Measurements from ENCODE around the gene TSPAN33. TPM values are rescaled to one million over a fixed set of nuclear protein-coding genes. Genes with fewer than 3 reads are reported as not detected.
"Not testable (repeated sequence)": the region's sequence is repeated elsewhere in the genome, so short reads cannot be mapped to it uniquely, and the experiment has no call there.

TSPAN33 gene
- total RNA-seq, 2 donors from 2014 or later, result 5.2 to 6.3 TPM

- DNase-seq (ENCODE audit: low spot score), result no peak
- intact Hi-C loops (cut with DNase I), result no loop called here
Measured at GRCh38 chr7:129199406-129199805, 54.9 kb downstream of the TSPAN33 start.

DNA sequence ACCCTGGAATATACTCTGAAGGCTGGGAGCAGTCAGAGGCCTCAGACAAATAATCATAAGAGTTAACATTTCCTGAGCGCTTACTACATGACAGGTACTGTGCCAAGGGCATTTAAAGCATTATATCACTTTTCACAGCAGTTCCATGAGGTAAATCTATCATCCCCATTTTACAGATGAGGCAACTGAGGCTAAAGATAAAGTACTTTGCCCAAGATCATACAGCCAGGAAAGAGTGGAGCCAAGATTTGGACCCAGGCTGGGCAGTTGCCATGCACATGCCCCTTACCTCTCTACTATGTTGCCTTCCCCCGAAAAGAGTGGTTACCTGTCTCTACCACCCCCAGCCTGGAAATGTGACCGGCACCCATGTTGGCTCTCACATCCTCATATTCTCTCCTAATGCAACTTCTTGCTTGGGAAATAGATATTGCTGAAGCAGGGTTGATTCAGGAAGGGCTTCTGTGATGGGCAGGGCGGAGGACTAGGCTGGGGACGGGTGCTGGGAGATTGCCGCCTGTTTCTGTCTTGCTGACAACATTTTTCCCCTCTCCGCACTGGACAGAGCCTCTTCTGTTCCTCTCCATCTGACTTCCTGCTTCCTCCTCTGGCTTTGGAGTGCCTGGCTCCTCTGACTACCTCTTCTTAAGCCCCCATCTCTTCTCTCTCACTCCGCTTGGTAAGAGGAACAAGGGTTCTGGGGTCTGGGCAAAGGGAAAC is 57.7 kb downstream of the TSPAN33 start:
- DNase-seq (ENCODE audit: low spot score), result no peak

DNA sequence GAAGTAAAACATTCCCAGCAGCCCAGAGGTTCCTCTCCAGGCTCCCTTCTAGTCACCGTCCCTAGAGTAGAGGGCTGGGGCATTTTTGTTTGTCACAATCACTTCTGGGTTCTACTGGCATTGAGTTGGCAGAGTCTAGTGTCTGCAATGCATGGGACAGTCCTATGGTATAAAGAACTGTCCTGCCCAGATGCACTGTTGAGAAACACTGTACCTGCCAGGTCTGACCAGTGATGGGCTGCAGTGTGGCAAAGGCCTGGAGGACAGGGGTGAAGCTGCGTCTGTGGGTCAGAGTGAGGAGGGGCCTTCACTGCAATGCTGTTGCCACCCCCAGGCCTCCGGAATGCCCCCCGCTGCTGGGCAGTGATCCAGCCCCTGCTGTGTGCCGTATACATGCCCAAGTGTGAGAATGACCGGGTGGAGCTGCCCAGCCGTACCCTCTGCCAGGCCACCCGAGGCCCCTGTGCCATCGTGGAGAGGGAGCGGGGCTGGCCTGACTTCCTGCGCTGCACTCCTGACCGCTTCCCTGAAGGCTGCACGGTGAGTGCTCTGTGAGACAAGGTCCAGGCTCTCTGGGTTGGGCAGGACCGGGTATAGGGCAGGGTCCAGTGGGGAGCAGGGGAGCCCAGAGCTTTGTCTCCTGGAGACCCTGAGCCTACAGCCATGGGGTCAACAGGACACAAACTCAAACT is 58.7 kb downstream of the TSPAN33 start:
- intact Hi-C loops (cut with DNase I), result no loop called here
- DNase-seq (ENCODE audit: low spot score), result no peak

More for the DNA sequence above, 57.7 kb downstream of the TSPAN33 start:
- intact Hi-C loops (cut with DNase I), result no loop called here

- intact Hi-C loops (cut with DNase I), result no loop called here
- no peak for DNase-seq (ENCODE audit: low spot score)
Measured at GRCh38 chr7:129205126-129205818, 60.8 kb downstream of the TSPAN33 start.

- DNase-seq (ENCODE audit: low spot score), result no peak
- intact Hi-C loops (cut with DNase I), result no loop called here
Measured at GRCh38 chr7:129205987-129206785, 61.7 kb downstream of the TSPAN33 start.

- no peak for DNase-seq (ENCODE audit: low spot score)
- intact Hi-C loops (cut with DNase I), result no loop called here
Measured at GRCh38 chr7:129208667-129209066, 64.2 kb downstream of the TSPAN33 start.

DNA sequence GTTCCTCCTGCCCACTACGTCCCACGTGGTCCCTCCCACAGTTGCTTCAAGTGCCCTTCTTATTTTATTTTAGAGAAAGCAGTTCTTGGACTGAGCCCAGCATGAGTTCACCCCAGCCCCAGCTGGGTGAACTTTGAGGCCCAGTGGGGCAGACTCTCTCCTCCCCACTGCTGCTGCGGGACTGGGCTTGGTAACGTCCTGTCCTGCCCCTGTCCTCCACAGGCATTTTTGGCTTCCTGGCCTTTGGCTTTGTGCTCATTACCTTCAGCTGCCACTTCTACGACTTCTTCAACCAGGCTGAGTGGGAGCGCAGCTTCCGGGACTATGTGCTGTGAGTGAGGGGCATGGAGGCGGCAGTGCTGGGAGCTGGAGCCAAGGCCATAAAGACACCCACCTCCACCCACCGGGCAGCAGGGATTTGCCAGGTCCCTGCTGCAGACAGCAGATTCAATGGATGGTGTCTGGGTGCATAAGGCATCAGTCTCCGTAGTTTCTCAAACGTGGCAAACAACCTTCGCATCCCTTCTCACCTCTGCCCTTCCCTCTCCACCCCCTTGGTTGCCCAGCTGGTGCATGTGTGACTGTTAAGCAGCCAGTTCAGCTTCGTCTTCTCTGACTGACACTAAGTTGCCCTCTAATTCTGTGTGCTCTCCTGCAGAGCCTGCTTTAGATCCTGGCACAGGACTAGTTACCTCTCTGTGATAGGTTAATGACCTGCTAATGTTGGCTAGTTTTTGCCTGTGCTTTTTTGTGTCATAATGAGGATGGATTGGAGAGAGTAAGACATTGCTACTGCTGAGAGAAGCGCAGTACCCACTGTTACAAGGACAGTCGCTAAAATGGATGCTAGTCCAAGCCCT is 64.8 kb downstream of the TSPAN33 start:
- intact Hi-C loops (cut with DNase I), result no loop called here
- DNase-seq (ENCODE audit: low spot score), result no peak

- intact Hi-C loops (cut with DNase I), result loop anchor here (2.0 to 10.0 kb wide), 4 partner anchors 48 to 264 kb away; no protein-coding TSS in a partner anchor
- DNase-seq (ENCODE audit: low spot score), result peak; percentile 94
Measured at GRCh38 chr7:129210256-129210988, 65.9 kb downstream of the TSPAN33 start.

DNA sequence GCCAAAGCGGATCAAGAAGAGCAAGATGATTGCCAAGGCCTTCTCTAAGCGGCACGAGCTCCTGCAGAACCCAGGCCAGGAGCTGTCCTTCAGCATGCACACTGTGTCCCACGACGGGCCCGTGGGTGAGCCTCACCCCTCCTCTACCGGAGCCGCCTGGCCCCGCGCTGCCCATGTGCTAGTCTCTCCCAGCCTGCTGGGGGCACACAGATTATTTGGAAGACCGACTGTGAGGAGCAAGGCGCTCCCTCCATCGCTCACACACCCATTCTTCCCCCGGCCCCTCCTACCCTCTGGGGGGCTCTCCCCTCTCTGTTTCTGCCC is 66.4 kb downstream of the TSPAN33 start:
- no peak for DNase-seq (ENCODE audit: low spot score)
- intact Hi-C loops (cut with DNase I), result loop anchor here (2.0 to 10.0 kb wide), 4 partner anchors 48 to 264 kb away; no protein-coding TSS in a partner anchor

DNA sequence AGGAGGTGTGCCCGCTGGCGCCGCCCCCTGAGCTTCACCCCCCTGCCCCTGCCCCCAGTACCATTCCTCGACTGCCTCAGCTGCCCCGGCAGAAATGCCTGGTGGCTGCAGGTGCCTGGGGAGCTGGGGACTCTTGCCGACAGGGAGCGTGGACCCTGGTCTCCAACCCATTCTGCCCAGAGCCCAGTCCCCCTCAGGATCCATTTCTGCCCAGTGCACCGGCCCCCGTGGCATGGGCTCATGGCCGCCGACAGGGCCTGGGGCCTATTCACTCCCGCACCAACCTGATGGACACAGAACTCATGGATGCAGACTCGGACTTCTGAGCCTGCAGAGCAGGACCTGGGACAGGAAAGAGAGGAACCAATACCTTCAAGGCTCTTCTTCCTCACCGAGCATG is 67.6 kb downstream of the TSPAN33 start:
- intact Hi-C loops (cut with DNase I), result loop anchor here (5.0 to 10.0 kb wide), 3 partner anchors 50 to 263 kb away; no protein-coding TSS in a partner anchor

GRCh38 chr7:129212596-129212995 is 68.1 kb downstream of the TSPAN33 start:
- intact Hi-C loops (cut with DNase I), result loop anchor here (5.0 to 10.0 kb wide), 3 partner anchors 50 to 262 kb away; no protein-coding TSS in a partner anchor

More for the DNA sequence above, 67.6 kb downstream of the TSPAN33 start:
- DNase-seq (ENCODE audit: low spot score), result no peak

GRCh38 chr7:129213828-129214227 is 69.3 kb downstream of the TSPAN33 start:
- intact Hi-C loops (cut with DNase I), result loop anchor here (5.0 to 10.0 kb wide), 3 partner anchors 52 to 261 kb away; no protein-coding TSS in a partner anchor
- no peak for DNase-seq (ENCODE audit: low spot score)

More at GRCh38 chr7:129212596-129212995, 68.1 kb downstream of the TSPAN33 start:
- no peak for DNase-seq (ENCODE audit: low spot score)

GRCh38 chr7:129215691-129216090 is 71.2 kb downstream of the TSPAN33 start:
- intact Hi-C loops (cut with DNase I), result loop anchor here (5.0 to 10.0 kb wide), 3 partner anchors 82 to 259 kb away; no protein-coding TSS in a partner anchor

GRCh38 chr7:129216101-129216715 is 71.7 kb downstream of the TSPAN33 start:
- DNase-seq (ENCODE audit: low spot score), result not testable (repeated sequence)
- intact Hi-C loops (cut with DNase I), result loop anchor here (5.0 to 10.0 kb wide), 3 partner anchors 81 to 259 kb away; no protein-coding TSS in a partner anchor

More at GRCh38 chr7:129215691-129216090, 71.2 kb downstream of the TSPAN33 start:
- DNase-seq (ENCODE audit: low spot score), result not testable (repeated sequence)

DNA sequence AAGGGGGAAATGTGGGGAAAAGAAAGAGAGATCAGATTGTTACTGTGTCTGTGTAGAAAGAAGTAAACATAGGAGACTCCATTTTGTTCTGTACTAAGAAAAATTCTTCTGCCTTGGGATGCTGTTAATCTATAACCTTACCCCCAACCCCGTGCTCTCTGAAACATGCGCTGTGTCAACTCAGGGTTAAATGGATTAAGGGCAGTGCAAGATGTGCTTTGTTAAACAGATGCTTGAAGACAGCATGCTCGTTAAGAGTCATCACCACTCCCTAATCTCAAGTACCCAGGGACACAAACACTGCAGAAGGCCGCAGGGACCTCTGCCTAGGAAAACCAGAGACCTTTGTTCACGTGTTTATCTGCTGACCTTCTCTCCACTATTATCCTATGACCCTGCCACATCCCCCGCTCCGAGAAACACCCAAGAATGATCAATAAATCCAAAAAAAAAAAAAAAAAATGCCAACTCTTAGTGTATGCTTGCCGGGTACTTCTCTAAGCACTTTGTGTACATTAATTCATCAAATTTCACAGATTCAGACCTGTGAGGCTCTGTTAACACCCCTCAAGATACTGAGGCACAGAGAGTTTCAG is 72.4 kb downstream of the TSPAN33 start:
- intact Hi-C loops (cut with DNase I), result loop anchor here (5.0 to 10.0 kb wide), 3 partner anchors 80 to 258 kb away; no protein-coding TSS in a partner anchor
- DNase-seq (ENCODE audit: low spot score), result not testable (repeated sequence)

- peak; percentile 92 for DNase-seq (ENCODE audit: low spot score)
- intact Hi-C loops (cut with DNase I), result loop anchor here (5.0 to 10.0 kb wide), 3 partner anchors 79 to 256 kb away; no protein-coding TSS in a partner anchor
Measured at GRCh38 chr7:129218514-129219062, 74.1 kb downstream of the TSPAN33 start.

Data from posterior vena cava (tissue), 2 donors.